OCI-LY3 (cell line): ENCODE data around the gene VAT1L.

ENCODE experiments used
- H2AFZ ChIP-seq: fragments of 200-600, 300-600 bp; shearing (Covaris generic); 2 replicates; pipeline ENCODE4 v1.6.0; 2014; ENCODE audit warnings: antibody characterized with exemption, low read depth, low read length
- H3K27ac ChIP-seq: fragments of 200-600, 300-600 bp; sonication (generic); 2 replicates; pipeline ENCODE4 v1.5.1; 2014; ENCODE audit warnings: mild to moderate bottlenecking, low read length, moderate library complexity, mixed read lengths
- H3K27me3 ChIP-seq: fragments of 200-600, 300-600 bp; sonication (generic); 2 replicates; pipeline ENCODE4 v1.6.1; 2014; ENCODE audit warnings: low read depth, low read length, mixed read lengths
- H3K36me3 ChIP-seq: fragments of 200-600, 300-600 bp; sonication (generic); replicated peaks from 2 replicates; pipeline ENCODE3; 2014; ENCODE audit warnings: low read depth, low read length, mixed read lengths
- H3K4me1 ChIP-seq: fragments of 300-600, 200-600 bp; sonication (generic); 2 replicates; pipeline ENCODE4 v1.6.1; 2014; ENCODE audit warnings: low read length, mixed read lengths
- H3K4me2 ChIP-seq: fragments of 200-600, 300-600 bp; sonication (generic); 2 replicates; pipeline ENCODE4 v1.6.1; 2014; ENCODE audit warnings: low read length, mixed read lengths
- H3K4me3 ChIP-seq: fragments of 300-600, 200-600 bp; sonication (generic); 2 replicates; pipeline ENCODE4 v1.5.1; 2014; ENCODE audit warnings: antibody characterized with exemption, mild to moderate bottlenecking, low read length, moderate library complexity
- H3K79me2 ChIP-seq: fragments of 300-600, 200-600 bp; shearing (Covaris generic); 2 replicates; pipeline ENCODE4 v1.6.1; 2014; ENCODE audit warnings: mild to moderate bottlenecking, low read length, mixed read lengths
- H3K9ac ChIP-seq: fragments of 300-600, 200-600 bp; shearing (Covaris generic); 2 replicates; pipeline ENCODE4 v1.6.0; 2014; ENCODE audit warnings: mild to moderate bottlenecking, low read length, moderate library complexity
- H3K9me3 ChIP-seq: fragments of 200-600, 300-600 bp; shearing (Covaris generic); 2 replicates; pipeline ENCODE4 v1.6.1; 2014; ENCODE audit warnings: low read length, mixed read lengths; ENCODE audit not compliant: insufficient read depth
- H4K20me1 ChIP-seq: fragments of 200-600, 300-600 bp; sonication (generic); 2 replicates; pipeline ENCODE4 v1.6.1; 2016; ENCODE audit warnings: low read length, mixed read lengths; ENCODE audit not compliant: insufficient read depth
- CTCF ChIP-seq: fragments of 200-600, 300-600 bp; sonication (generic); IDR thresholded peaks from 2 replicates; pipeline ENCODE4 v1.5.1; 2014; ENCODE audit warnings: antibody characterized with exemption, low read length, low read depth
- EZH2phosphoT487 ChIP-seq: fragments of 200-600 bp; shearing (Covaris generic); IDR thresholded peaks from 2 replicates; pipeline ENCODE4 v1.6.1; 2018; ENCODE audit warnings: antibody characterized with exemption, mixed run types, low read depth

VAT1L gene

DNA sequence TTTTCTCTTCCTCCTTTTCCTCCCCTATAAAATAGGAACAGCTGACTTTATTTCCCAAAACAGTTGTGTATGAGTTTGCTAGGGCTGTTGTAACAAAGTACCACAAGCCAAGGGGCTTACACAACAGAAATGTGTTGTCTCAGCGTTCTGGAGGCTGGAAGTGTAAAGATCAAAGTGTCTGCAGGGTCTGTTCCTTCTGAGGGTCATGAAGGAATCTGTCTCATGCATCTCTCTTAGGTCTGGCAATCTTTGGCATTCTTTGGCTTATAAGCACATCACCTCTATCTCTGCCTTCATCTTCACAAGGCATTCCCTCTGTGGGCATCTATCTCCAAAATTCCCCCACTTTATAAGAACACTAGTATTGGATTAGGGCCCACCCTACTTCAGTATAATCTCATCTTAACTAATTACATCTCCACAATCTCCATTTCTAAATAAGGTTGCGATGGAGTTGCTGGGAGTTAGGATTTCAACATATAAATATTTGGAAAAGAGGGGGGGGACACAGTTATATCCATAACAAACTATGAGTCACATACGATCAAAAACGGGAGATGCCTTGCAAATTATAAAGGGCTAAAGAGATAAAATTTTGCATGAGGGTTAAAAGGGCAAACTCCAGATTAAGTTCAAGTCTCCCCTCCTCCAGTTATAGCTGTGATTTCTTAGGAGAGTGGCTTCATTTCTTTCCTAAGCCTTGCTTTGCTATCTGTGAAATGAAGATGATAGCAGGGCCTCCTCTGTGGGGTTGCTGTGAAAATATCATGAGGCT is 109.7 kb downstream of the VAT1L start:
- Histone ChIP-seq H4K20me1 (no peaks in the 10 kb centered on the region), H3K9ac (no peak overlapping the region), H3K9me3 (no peaks in the 10 kb centered on the region), H3K4me2 (no peak overlapping the region), H3K79me2 (no peaks in the 10 kb centered on the region), H3K4me1 (no peaks in the 10 kb centered on the region), H2AFZ (no peak overlapping the region), H3K27me3 (peaks cover 13% of the 10 kb centered on the region), H3K4me3 (no peak overlapping the region), H3K36me3 (no peaks in the 10 kb centered on the region), H3K27ac (no peak overlapping the region)
- TF ChIP-seq EZH2phosphoT487 (no peak), CTCF (no peak)

- Histone ChIP-seq H3K9ac (no peak overlapping the region), H3K27me3 (peaks cover 9% of the 10 kb centered on the region), H3K36me3 (no peaks in the 10 kb centered on the region), H3K4me2 (no peak overlapping the region), H3K4me1 (no peaks in the 10 kb centered on the region), H3K9me3 (no peaks in the 10 kb centered on the region), H4K20me1 (no peaks in the 10 kb centered on the region), H3K79me2 (no peaks in the 10 kb centered on the region), H2AFZ (no peak overlapping the region), H3K27ac (no peak overlapping the region), H3K4me3 (no peak overlapping the region)
- TF ChIP-seq EZH2phosphoT487 (no peak), CTCF (no peak)
These were observed 110.4 kb downstream of the VAT1L start for GRCh38 chr16:77898671-77899211.

DNA sequence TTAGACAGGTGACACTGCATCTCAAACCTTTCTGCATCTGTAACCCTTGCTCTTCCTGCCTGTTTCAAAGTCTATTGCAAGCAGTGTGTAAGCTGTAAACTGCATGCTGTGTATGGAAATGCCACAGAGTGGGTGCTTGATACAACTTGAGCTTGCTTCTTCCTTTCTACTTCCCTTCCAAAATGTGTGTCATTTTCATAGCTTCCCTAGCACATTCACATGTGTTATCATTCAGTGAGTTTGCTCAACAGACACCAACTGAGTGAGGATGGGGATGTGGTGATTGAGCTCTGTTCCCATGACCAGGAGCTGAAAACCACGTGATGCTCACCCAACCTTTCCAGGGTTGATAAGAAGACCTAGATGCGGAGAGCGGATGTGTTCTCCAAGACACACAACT is 111.1 kb downstream of the VAT1L start:
- Histone ChIP-seq H3K4me3 (no peak overlapping the region), H3K79me2 (no peaks in the 10 kb centered on the region), H2AFZ (no peak overlapping the region), H3K27me3 (peaks cover 9% of the 10 kb centered on the region), H3K4me2 (no peak overlapping the region), H3K27ac (no peak overlapping the region), H3K9me3 (no peaks in the 10 kb centered on the region), H4K20me1 (no peaks in the 10 kb centered on the region), H3K4me1 (no peaks in the 10 kb centered on the region), H3K36me3 (no peaks in the 10 kb centered on the region), H3K9ac (no peak overlapping the region)
- no peak for TF ChIP-seq EZH2phosphoT487
- TF ChIP-seq CTCF: no peak

DNA sequence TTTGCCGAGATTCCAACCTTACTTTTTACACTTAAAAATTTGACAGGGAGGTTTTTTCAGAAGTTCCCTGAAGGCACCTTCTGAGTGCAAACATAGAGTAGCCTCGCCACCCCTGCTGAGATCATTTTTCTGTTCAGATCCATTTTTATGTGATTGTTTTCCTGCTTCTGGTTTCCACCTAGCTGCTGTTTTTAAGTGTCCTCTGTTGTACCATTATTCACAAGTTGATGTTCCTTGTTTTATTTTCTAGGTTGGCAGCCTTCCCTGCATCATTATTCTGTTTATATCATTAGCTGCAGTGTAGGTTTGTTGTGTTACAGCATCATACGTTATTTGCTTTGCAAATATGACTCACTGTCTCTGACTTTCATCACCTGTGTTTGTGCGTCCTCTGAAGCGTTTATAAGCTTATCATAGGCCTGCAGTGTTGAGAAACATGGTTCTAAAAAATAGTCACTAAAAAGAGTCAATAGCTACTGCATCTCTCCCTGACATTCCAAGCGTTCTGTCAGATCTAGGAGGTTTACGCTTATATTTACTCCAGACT is 117.1 kb downstream of the VAT1L start:
- no peaks in the 10 kb centered on the region for H3K36me3 ChIP-seq
- no peak overlapping the region for H3K9ac ChIP-seq
- no peak overlapping the region for H3K4me3 ChIP-seq
- no peaks in the 10 kb centered on the region for H3K4me1 ChIP-seq
- no peak overlapping the region for H3K4me2 ChIP-seq
- H4K20me1 ChIP-seq: no peaks in the 10 kb centered on the region
- H2AFZ ChIP-seq: no peak overlapping the region
- H3K79me2 ChIP-seq: no peaks in the 10 kb centered on the region
- TF ChIP-seq CTCF: no peak
- peaks cover 14% of the 10 kb centered on the region; the same call in 1 of the 2 replicates for H3K27me3 ChIP-seq
- H3K9me3 ChIP-seq: no peaks in the 10 kb centered on the region
- no peak overlapping the region for H3K27ac ChIP-seq
